DOHH2 (cell line): ENCODE data around the gene AHCTF1.
"Not testable (repeated sequence)": the region's sequence is repeated elsewhere in the genome, so short reads cannot be mapped to it uniquely, and the experiment has no call there.

Source experiments
- H3F3A ChIP-seq: fragments of 200-600 bp; sonication (generic), shearing (Covaris generic); 2 replicates; pipeline ENCODE4 v1.6.0; 2016; ENCODE audit warnings: antibody characterized with exemption, mild to moderate bottlenecking; ENCODE audit not compliant: control insufficient read depth, insufficient read depth
- H3K27ac ChIP-seq: fragments of 200-600 bp; sonication (generic); 2 replicates; pipeline ENCODE4 v1.5.1; 2014; ENCODE audit warnings: low read depth, mild to moderate bottlenecking, low read length, moderate library complexity
- H3K27me3 ChIP-seq: fragments of 200-600 bp; sonication (generic); 2 replicates; pipeline ENCODE4 v1.6.1; 2014; ENCODE audit warnings: mild to moderate bottlenecking, low read length, mixed read lengths; ENCODE audit not compliant: control insufficient read depth
- H3K36me3 ChIP-seq: fragments of 200-600 bp; sonication (generic); 2 replicates; pipeline ENCODE4 v1.6.1; 2014; ENCODE audit warnings: mild to moderate bottlenecking, low read length, moderate library complexity, mixed read lengths; ENCODE audit not compliant: control insufficient read depth
- H3K4me1 ChIP-seq: fragments of 200-600 bp; sonication (generic); 2 replicates; pipeline ENCODE4 v1.6.1; 2014; ENCODE audit warnings: mild to moderate bottlenecking, low read length, mixed read lengths; ENCODE audit not compliant: control insufficient read depth
- H3K4me2 ChIP-seq: fragments of 200-600 bp; sonication (generic); 2 replicates; pipeline ENCODE4 v1.6.0; 2014; ENCODE audit warnings: mild to moderate bottlenecking, low read length, moderate library complexity
- H3K4me3 ChIP-seq: fragments of 200-600 bp; sonication (generic); 2 replicates; pipeline ENCODE4 v1.5.1; 2014; ENCODE audit warnings: mild to moderate bottlenecking, low read length, mixed read lengths
- H3K79me2 ChIP-seq: fragments of 200-600 bp; sonication (generic); 2 replicates; pipeline ENCODE4 v1.6.1; 2014; ENCODE audit warnings: mild to moderate bottlenecking, low read length, mixed read lengths; ENCODE audit not compliant: control insufficient read depth
- H3K9me2 ChIP-seq: fragments of 200-600 bp; sonication (generic); replicated peaks from 2 replicates; pipeline ENCODE4 v1.6.1; 2014; ENCODE audit warnings: mild to moderate bottlenecking, low read length, mixed read lengths; ENCODE audit not compliant: control insufficient read depth
- H3K9me3 ChIP-seq: fragments of 200-600 bp; sonication (generic); 2 replicates; pipeline ENCODE4 v1.6.1; 2014; ENCODE audit warnings: antibody characterized with exemption, low read length, mixed read lengths; ENCODE audit not compliant: control insufficient read depth, insufficient read depth
- H4K20me1 ChIP-seq: fragments of 200-600 bp; sonication (generic); 2 replicates; pipeline ENCODE4 v1.6.0; 2014; ENCODE audit warnings: low read depth, mild to moderate bottlenecking, antibody characterized with exemption, low read length, moderate library complexity; ENCODE audit not compliant: control insufficient read depth, insufficient read depth
- CTCF ChIP-seq: fragments of 200-600 bp; sonication (generic); IDR thresholded peaks from one replicate; pipeline ENCODE4 v1.5.1; 2014; ENCODE audit warnings: antibody characterized with exemption, mild to moderate bottlenecking, low read depth, low read length; ENCODE audit not compliant: poor library complexity, severe bottlenecking
- EZH2phosphoT487 ChIP-seq: fragments of 200-600 bp; sonication (generic); IDR thresholded peaks from 2 replicates; pipeline ENCODE4 v1.6.1; 2017; ENCODE audit warnings: borderline replicate concordance, mild to moderate bottlenecking, antibody characterized with exemption, low read length, moderate library complexity, mixed read lengths

The AHCTF1 gene

GRCh38 chr1:246827396-246827795, 104.4 kb downstream of the AHCTF1 start:
- no peak overlapping the region for H3K4me3 ChIP-seq
- H3K4me1 ChIP-seq = no peaks in the 10 kb centered on the region
- TF ChIP-seq EZH2phosphoT487 (no peak), CTCF (no peak)
- H3F3A ChIP-seq = no peaks in the 10 kb centered on the region
- H3K4me2 ChIP-seq = no peak overlapping the region
- no peak overlapping the region for H3K27ac ChIP-seq
- no peaks in the 10 kb centered on the region for H4K20me1 ChIP-seq
- no peaks in the 10 kb centered on the region for H3K9me2 ChIP-seq
- H3K36me3 ChIP-seq = no peaks in the 10 kb centered on the region
- no peaks in the 10 kb centered on the region for H3K27me3 ChIP-seq
- H3K79me2 ChIP-seq = no peaks in the 10 kb centered on the region
- H3K9me3 ChIP-seq = peaks cover 15% of the 10 kb centered on the region; the same call in 1 of the 2 replicates

- TF ChIP-seq CTCF (no peak), EZH2phosphoT487 (no peak)
- Histone ChIP-seq H3K9me2 (no peaks in the 10 kb centered on the region), H3K9me3 (peaks cover 15% of the 10 kb centered on the region; the same call in 1 of the 2 replicates), H3K27me3 (no peaks in the 10 kb centered on the region), H3K4me3 (no peak overlapping the region), H3K27ac (no peak overlapping the region), H3K79me2 (no peaks in the 10 kb centered on the region), H4K20me1 (no peaks in the 10 kb centered on the region), H3K36me3 (no peaks in the 10 kb centered on the region), H3F3A (no peaks in the 10 kb centered on the region), H3K4me1 (peaks cover 7% of the 10 kb centered on the region; the same call in 1 of the 2 replicates), H3K4me2 (no peak overlapping the region)
These were observed 106.1 kb downstream of the AHCTF1 start for GRCh38 chr1:246825557-246826175.

- H3K4me2 ChIP-seq = no peak overlapping the region
- no peaks in the 10 kb centered on the region for H3K9me2 ChIP-seq
- no peak for TF ChIP-seq EZH2phosphoT487
- no peak for TF ChIP-seq CTCF
- H3K27me3 ChIP-seq = no peaks in the 10 kb centered on the region; the same call in 1 of the 2 replicates
- peaks cover 7% of the 10 kb centered on the region; the same call in 1 of the 2 replicates for H3K4me1 ChIP-seq
- no peaks in the 10 kb centered on the region for H3K79me2 ChIP-seq
- H3K27ac ChIP-seq = no peak overlapping the region
- H3F3A ChIP-seq = no peaks in the 10 kb centered on the region
- no peak overlapping the region for H3K4me3 ChIP-seq
- H3K9me3 ChIP-seq = peaks cover 10% of the 10 kb centered on the region; the same call in 1 of the 2 replicates
- H4K20me1 ChIP-seq = no peaks in the 10 kb centered on the region
- H3K36me3 ChIP-seq = no peaks in the 10 kb centered on the region
These were observed 107.2 kb downstream of the AHCTF1 start for GRCh38 chr1:246824541-246824940.

- not testable (repeated sequence) for H3K36me3 ChIP-seq, H3K79me2 ChIP-seq, H3K27ac ChIP-seq, H3F3A ChIP-seq, H3K27me3 ChIP-seq, H3K4me2 ChIP-seq, H3K4me1 ChIP-seq, H3K4me3 ChIP-seq, H3K9me3 ChIP-seq, H3K9me2 ChIP-seq, H4K20me1 ChIP-seq
These were observed 109.6 kb downstream of the AHCTF1 start for GRCh38 chr1:246822154-246822553.
